Measurements from ENCODE around the gene NDRG4. TPM values are rescaled to one million over a fixed set of nuclear protein-coding genes. Genes with fewer than 3 reads are reported as not detected.
A peak's percentile ranks its signal among the peaks of the same experiment; 100 is the strongest.

The NDRG4 gene
- total and polyA plus RNA-seq, 12 donors, result 139 to 952 (median 336) TPM

GRCh38 chr16:58501242-58502131 lies 1.5 kb downstream of the NDRG4 start:
- intact Hi-C loops (cut with DNase I), result loop anchor here in 1 of 2 donors (10.0 kb wide), 1 partner anchor 133 kb away; no protein-coding TSS in a partner anchor
- H3K27ac ChIP-seq, result peak overlapping the region in 2 of 5 donors; percentile 13 to 57
- peaks cover 0 to 15% of the 10 kb centered on the region in 2 donors for H3K36me3 ChIP-seq (replicated peaks in 1 of 2)
- peak in 3 of 7 donors; percentile 14 to 68 (median 28) for DNase-seq
- WGBS, 4 donors, result 34 to 64% (median 39%) methylated on average over 7 to 42 of the region's 42 CpGs
- H3K9me3 ChIP-seq (replicated peaks in 1 of 3), result no peaks in the 10 kb centered on the region
- TF ChIP-seq POLR2A (IDR thresholded peaks at IDR 0.05) (no peak), CTCF (IDR thresholded peaks at IDR 0.05) (no peak)
- no peaks in the 10 kb centered on the region for H3K27me3 ChIP-seq
- H3K4me3 ChIP-seq, result peak overlapping the region in 1 of 4 donors; percentile 26
- peaks cover 14 to 20% of the 10 kb centered on the region in 2 donors for H3K4me1 ChIP-seq (replicated peaks in 1 of 2)

DNA sequence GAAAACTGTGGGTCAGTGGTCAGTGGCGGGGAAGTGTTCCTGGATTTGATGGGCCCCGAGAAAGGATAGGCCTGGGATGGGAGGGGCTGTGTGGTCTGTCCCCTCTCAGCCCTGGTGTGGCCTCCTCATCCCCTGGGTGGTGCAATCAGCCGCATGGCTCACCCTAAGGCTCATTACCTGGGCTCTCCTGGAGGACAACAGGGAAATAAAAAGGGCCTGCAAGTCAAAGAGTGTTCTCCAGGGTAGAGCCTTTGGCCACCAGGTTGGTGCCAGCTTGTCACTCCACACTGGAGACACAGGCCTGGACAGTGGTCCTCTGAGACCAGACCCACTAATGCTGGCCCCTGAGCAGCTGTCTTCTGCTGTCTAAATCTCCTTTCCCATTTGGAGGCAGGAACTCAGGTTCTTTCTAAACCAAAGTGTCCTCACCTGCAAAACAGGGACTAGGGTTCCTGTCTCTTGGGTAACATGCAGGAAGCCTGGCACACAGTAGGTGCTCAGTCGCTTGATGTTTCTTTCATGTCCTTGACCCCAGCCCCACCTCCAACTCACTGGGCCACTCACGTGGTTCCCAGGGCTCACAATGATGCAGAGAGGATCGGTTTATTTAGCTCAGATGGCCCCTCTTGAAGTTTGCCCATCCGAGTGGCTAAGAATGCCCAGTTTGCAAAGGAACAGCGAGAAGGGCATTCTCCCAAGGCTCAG lies 2.4 kb downstream of the NDRG4 start:
- Histone ChIP-seq H3K4me1 (replicated peaks in 1 of 2) (peaks cover 6 to 15% of the 10 kb centered on the region in 2 donors), H3K27ac (peak overlapping the region in 2 of 5 donors; percentile 13 to 57), H3K27me3 (no peaks in the 10 kb centered on the region), H3K4me3 (no peak overlapping the region), H3K36me3 (replicated peaks in 1 of 2) (peaks cover 0 to 22% of the 10 kb centered on the region in 2 donors), H3K9me3 (replicated peaks in 1 of 3) (no peaks in the 10 kb centered on the region)
- intact Hi-C loops (cut with DNase I), result loop anchor here in 1 of 2 donors (10.0 kb wide), 1 partner anchor 132 kb away; no protein-coding TSS in a partner anchor
- peak in 2 of 7 donors; percentile 12 to 53 for DNase-seq
- no peak for TF ChIP-seq CTCF (IDR thresholded peaks at IDR 0.05)
- TF ChIP-seq POLR2A (IDR thresholded peaks at IDR 0.05), result no peak
- WGBS, 4 donors, result 66 to 81% (median 69%) methylated on average over 6 to 8 of the region's 8 CpGs

DNA sequence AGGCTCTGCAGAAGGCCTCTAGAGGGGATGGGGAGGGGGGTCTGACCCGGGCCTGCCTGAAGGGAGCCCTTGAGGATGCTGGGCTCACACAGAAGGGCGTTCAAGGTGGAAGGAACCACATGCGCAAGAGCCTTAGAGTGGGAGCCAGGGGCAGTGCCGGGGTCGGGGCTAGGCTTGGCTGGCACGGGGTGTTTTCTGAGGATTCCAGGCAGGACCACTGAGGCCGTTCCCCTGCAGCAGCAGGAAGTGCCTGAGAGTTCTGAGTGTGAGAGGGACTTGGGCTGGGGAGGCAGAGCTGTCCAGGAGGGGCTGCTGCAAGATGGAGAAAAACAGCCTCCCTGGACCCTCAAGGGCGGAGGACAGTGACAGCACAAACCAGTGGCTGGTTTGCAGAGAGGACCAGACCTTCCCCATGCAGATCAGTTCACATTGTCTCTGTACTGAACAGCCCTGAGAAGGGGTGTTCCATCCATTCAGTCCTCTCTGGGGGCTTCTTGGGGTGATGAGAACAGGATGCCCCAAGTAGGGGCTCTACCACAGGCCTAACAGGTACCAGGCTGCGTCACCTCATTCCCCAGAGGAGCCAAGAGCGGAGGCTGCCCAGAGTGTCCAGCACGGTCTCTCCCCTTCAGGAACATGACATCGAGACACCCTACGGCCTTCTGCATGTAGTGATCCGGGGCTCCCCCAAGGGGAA lies 3.4 kb downstream of the NDRG4 start:
- Histone ChIP-seq H3K36me3 (replicated peaks in 1 of 2) (peaks cover 0 to 32% of the 10 kb centered on the region in 2 donors), H3K4me1 (replicated peaks in 1 of 2) (peaks cover 0 to 11% of the 10 kb centered on the region in 2 donors), H3K4me3 (no peak overlapping the region), H3K9me3 (replicated peaks in 1 of 3) (no peaks in the 10 kb centered on the region), H3K27ac (no peak overlapping the region), H3K27me3 (no peaks in the 10 kb centered on the region)
- 80 to 98% (median 87%) methylated on average over 7 to 14 of the region's 14 CpGs for WGBS, 4 donors
- peak in 2 of 7 donors; percentile 11 to 49 for DNase-seq
- intact Hi-C loops (cut with DNase I), result loop anchor here in 1 of 2 donors (10.0 kb wide), 1 partner anchor 131 kb away; no protein-coding TSS in a partner anchor
- TF ChIP-seq CTCF (IDR thresholded peaks at IDR 0.05) (no peak), POLR2A (IDR thresholded peaks at IDR 0.05) (no peak)
